Neuronal stem cell (in vitro differentiated cells): ENCODE results near the gene PAPLN.

Source experiments
- DNase-seq: peaks from one replicate; pipeline ENCODE4 v3.0.0-alpha.2; 2013; ENCODE audit warnings: low spot score
- H2AFZ ChIP-seq: one replicate; pipeline ENCODE4 v1.6.1; 2013; ENCODE audit warnings: mild to moderate bottlenecking, low read length, inconsistent platforms
- H2AK5ac ChIP-seq: 2 replicates; pipeline ENCODE4 v1.6.1; 2013; ENCODE audit warnings: low read depth, mild to moderate bottlenecking, inconsistent platforms, low read length, moderate library complexity, mixed read lengths
- H2BK120ac ChIP-seq: 2 replicates; pipeline ENCODE4 v1.6.1; 2013; ENCODE audit warnings: low read depth, mild to moderate bottlenecking, inconsistent platforms, low read length, moderate library complexity, mixed read lengths
- H2BK12ac ChIP-seq: one replicate; pipeline ENCODE4 v1.6.1; 2013; ENCODE audit warnings: low read length, inconsistent platforms
- H2BK15ac ChIP-seq: 2 replicates; pipeline ENCODE4 v1.6.1; 2013; ENCODE audit warnings: mild to moderate bottlenecking, low read length, inconsistent platforms, mixed read lengths
- H2BK5ac ChIP-seq: one replicate; pipeline ENCODE4 v1.6.1; 2013; ENCODE audit warnings: inconsistent platforms, mild to moderate bottlenecking, low read length, moderate library complexity
- H3K14ac ChIP-seq: one replicate; pipeline ENCODE4 v1.6.1; 2013; ENCODE audit warnings: low read length, inconsistent platforms
- H3K18ac ChIP-seq: 2 replicates; pipeline ENCODE4 v1.6.1; 2013; ENCODE audit warnings: low read length, inconsistent platforms
- H3K23ac ChIP-seq: 2 replicates; pipeline ENCODE4 v1.6.1; 2013; ENCODE audit warnings: low read depth, mild to moderate bottlenecking, mixed read lengths, low read length, inconsistent platforms; ENCODE audit not compliant: poor library complexity
- H3K27ac ChIP-seq: replicated peaks from 3 replicates; pipeline ENCODE4 v1.5.1; 2013; ENCODE audit warnings: low read length, inconsistent platforms
- H3K27me3 ChIP-seq, 3 experiments: 2 replicates each; pipeline ENCODE4 v1.6.1; 2013; ENCODE audit warnings: low read length in 3 of 3, mild to moderate bottlenecking in 2 of 3, inconsistent platforms in 1 of 3, low read depth in 1 of 3, mixed read lengths in 1 of 3, moderate library complexity in 1 of 3; ENCODE audit not compliant: control insufficient read depth in 3 of 3, insufficient read depth in 3 of 3
- H3K36me3 ChIP-seq, 2 donors: replicated peaks in 1 of 2; 2 replicates each; pipeline ENCODE4 v1.6.1; 2013; ENCODE audit warnings: low read length in 2 of 2; ENCODE audit not compliant: control insufficient read depth in 2 of 2, insufficient read depth in 2 of 2
- H3K4ac ChIP-seq: 2 replicates; pipeline ENCODE4 v1.6.1; 2013; ENCODE audit warnings: inconsistent platforms, mild to moderate bottlenecking, low read length, moderate library complexity
- H3K4me1 ChIP-seq, 2 donors: 1 replicate in 1 of 2; 2 replicates in 1 of 2; pipeline ENCODE4 v1.6.1; 2013; ENCODE audit warnings: low read length in 2 of 2, low read depth in 1 of 2; ENCODE audit not compliant: control insufficient read depth in 2 of 2, insufficient read depth in 1 of 2
- H3K4me2 ChIP-seq: one replicate; pipeline ENCODE4 v1.6.1; 2013; ENCODE audit warnings: mild to moderate bottlenecking, low read length, inconsistent platforms; ENCODE audit not compliant: insufficient read depth, poor library complexity, severe bottlenecking
- H3K4me3 ChIP-seq, 2 donors: 2 replicates each; pipeline ENCODE4 v1.5.1; 2013; ENCODE audit warnings: low read length in 2 of 2, mild to moderate bottlenecking in 2 of 2, inconsistent platforms in 1 of 2, moderate library complexity in 1 of 2
- H3K79me1 ChIP-seq: one replicate; pipeline ENCODE4 v1.6.1; 2013; ENCODE audit warnings: low read depth, mild to moderate bottlenecking, inconsistent platforms, low read length, moderate library complexity
- H3K9ac ChIP-seq: one replicate; pipeline ENCODE4 v1.6.1; 2013; ENCODE audit warnings: mild to moderate bottlenecking, low read depth, low read length, inconsistent platforms; ENCODE audit not compliant: poor library complexity
- H3K9me3 ChIP-seq, 2 donors: replicated peaks in 1 of 2; 2 replicates each; pipeline versions ENCODE3 to v1.6.1; 2013; ENCODE audit warnings: low read length in 2 of 2, mild to moderate bottlenecking in 2 of 2, inconsistent platforms in 1 of 2, low read depth in 1 of 2, mixed read lengths in 1 of 2, moderate library complexity in 1 of 2; ENCODE audit not compliant: control insufficient read depth in 2 of 2, insufficient read depth in 1 of 2
- H4K8ac ChIP-seq: one replicate; pipeline ENCODE4 v1.6.1; 2013; ENCODE audit warnings: low read depth, mild to moderate bottlenecking, inconsistent platforms, low read length, moderate library complexity
- H4K91ac ChIP-seq: one replicate; pipeline ENCODE4 v1.6.1; 2013; ENCODE audit warnings: low read length, low read depth, mild to moderate bottlenecking, inconsistent platforms; ENCODE audit not compliant: poor library complexity
- WGBS, 2 donors: extraction: QIAGEN DNeasy Blood & Tissue Kit; methylation state at CpG; one replicate each; pipeline ENCODE4 v1.1.7; 2013; ENCODE audit warnings: missing lambda C conversion rate in 2 of 2, mixed read lengths in 1 of 2; ENCODE audit not compliant: insufficient read length in 2 of 2, insufficient replicate concordance in 1 of 2; ENCODE audit errors: extremely low coverage in 2 of 2; 5-methylcytosine and 5-hydroxymethylcytosine counted together

PAPLN gene

GRCh38 chr14:73251516-73252215 is 14.4 kb downstream of the PAPLN start:
- peak overlapping the region; percentile 43 for H3K23ac ChIP-seq
- peak overlapping the region; percentile 48 for H3K18ac ChIP-seq
- no peak overlapping the region for H2BK15ac ChIP-seq
- H3K27me3 ChIP-seq = no peaks in the 10 kb centered on the region
- H4K91ac ChIP-seq = no peak overlapping the region
- peak overlapping the region; percentile 44 for H3K9ac ChIP-seq
- H4K8ac ChIP-seq = no peak overlapping the region
- H2AK5ac ChIP-seq = peak overlapping the region; percentile 56
- H3K36me3 ChIP-seq = peaks cover 0 to 19% of the 10 kb centered on the region in 2 donors
- no peak overlapping the region for H3K4ac ChIP-seq
- no peak overlapping the region for H3K4me2 ChIP-seq
- DNase-seq = no peak
- peaks cover 0 to 6% of the 10 kb centered on the region in 2 donors for H3K4me1 ChIP-seq
- no peak overlapping the region for H3K27ac ChIP-seq
- no peak overlapping the region for H2BK5ac ChIP-seq
- no peak overlapping the region for H2BK120ac ChIP-seq
- H3K14ac ChIP-seq = peak overlapping the region; percentile 71
- WGBS, 2 donors = no CpG with 5 or more reads among the region's 30 CpGs
- no peak overlapping the region for H2BK12ac ChIP-seq
- no peak overlapping the region for H2AFZ ChIP-seq
- peaks cover 0 to 2% of the 10 kb centered on the region in 2 donors for H3K9me3 ChIP-seq
- peaks cover 12% of the 10 kb centered on the region for H3K79me1 ChIP-seq
- H3K4me3 ChIP-seq = no peak overlapping the region

- H3K9ac ChIP-seq = no peak overlapping the region
- no peak overlapping the region for H2BK15ac ChIP-seq
- no peak overlapping the region for H2BK120ac ChIP-seq
- no peak overlapping the region for H3K4me2 ChIP-seq
- no peak overlapping the region for H3K4ac ChIP-seq
- H3K27me3 ChIP-seq = no peaks in the 10 kb centered on the region
- WGBS, 2 donors = no CpG with 5 or more reads among the region's 29 CpGs
- H3K14ac ChIP-seq = peak overlapping the region; percentile 12
- H3K79me1 ChIP-seq = peaks cover 8% of the 10 kb centered on the region
- peak overlapping the region; percentile 51 for H3K18ac ChIP-seq
- peak overlapping the region; percentile 81 for H3K23ac ChIP-seq
- peaks cover 0 to 17% of the 10 kb centered on the region in 2 donors for H3K36me3 ChIP-seq
- peak overlapping the region; percentile 6 for H4K91ac ChIP-seq
- H3K9me3 ChIP-seq = peaks cover 0 to 2% of the 10 kb centered on the region in 2 donors
- no peak overlapping the region for H2BK5ac ChIP-seq
- peak overlapping the region; percentile 14 for H2AK5ac ChIP-seq
- peaks cover 0 to 6% of the 10 kb centered on the region in 2 donors for H3K4me1 ChIP-seq
- H4K8ac ChIP-seq = no peak overlapping the region
- no peak overlapping the region for H3K4me3 ChIP-seq
- H3K27ac ChIP-seq = no peak overlapping the region
- DNase-seq = no peak
- H2AFZ ChIP-seq = no peak overlapping the region
- H2BK12ac ChIP-seq = no peak overlapping the region
These were observed 15.4 kb downstream of the PAPLN start for GRCh38 chr14:73252491-73253322.

GRCh38 chr14:73253323-73253610 is 16.0 kb downstream of the PAPLN start:
- no peak overlapping the region for H2BK120ac ChIP-seq
- peak overlapping the region; percentile 17 for H3K23ac ChIP-seq

GRCh38 chr14:73253721-73254120 is 16.4 kb downstream of the PAPLN start:
- H3K36me3 ChIP-seq = peaks cover 0 to 17% of the 10 kb centered on the region in 2 donors
- peak overlapping the region; percentile 61 for H2AK5ac ChIP-seq
- WGBS, 2 donors = no CpG with 5 or more reads among the region's 12 CpGs
- H4K8ac ChIP-seq = no peak overlapping the region
- no peak overlapping the region for H2BK5ac ChIP-seq
- peak overlapping the region; percentile 71 for H3K14ac ChIP-seq
- no peak overlapping the region for H3K27ac ChIP-seq
- no peak overlapping the region for H4K91ac ChIP-seq
- H2AFZ ChIP-seq = no peak overlapping the region
- H3K4ac ChIP-seq = no peak overlapping the region
- H2BK15ac ChIP-seq = no peak overlapping the region
- H3K4me2 ChIP-seq = no peak overlapping the region
- no peak for DNase-seq
- no peak overlapping the region for H3K23ac ChIP-seq
- H3K9me3 ChIP-seq = peaks cover 0 to 2% of the 10 kb centered on the region in 2 donors
- no peak overlapping the region for H3K4me3 ChIP-seq
- H3K18ac ChIP-seq = no peak overlapping the region
- no peak overlapping the region for H2BK120ac ChIP-seq
- H3K79me1 ChIP-seq = peaks cover 6% of the 10 kb centered on the region
- H2BK12ac ChIP-seq = no peak overlapping the region
- no peak overlapping the region for H3K9ac ChIP-seq
- H3K27me3 ChIP-seq = no peaks in the 10 kb centered on the region
- peaks cover 0 to 6% of the 10 kb centered on the region in 2 donors for H3K4me1 ChIP-seq

More at GRCh38 chr14:73253323-73253610, 16.0 kb downstream of the PAPLN start:
- Histone ChIP-seq H2BK15ac (no peak overlapping the region), H2BK5ac (no peak overlapping the region), H3K4me2 (no peak overlapping the region), H3K4me1 (peaks cover 0 to 6% of the 10 kb centered on the region in 2 donors), H3K27ac (no peak overlapping the region), H3K9me3 (peaks cover 0 to 2% of the 10 kb centered on the region in 2 donors), H3K36me3 (peaks cover 0 to 17% of the 10 kb centered on the region in 2 donors), H4K8ac (no peak overlapping the region), H3K79me1 (peaks cover 6% of the 10 kb centered on the region), H2AK5ac (peak overlapping the region; percentile 14), H2AFZ (no peak overlapping the region), H3K18ac (peak overlapping the region; percentile 35), H2BK12ac (no peak overlapping the region), H3K14ac (peak overlapping the region; percentile 71), H3K9ac (no peak overlapping the region), H3K4me3 (no peak overlapping the region), H4K91ac (no peak overlapping the region), H3K4ac (no peak overlapping the region), H3K27me3 (no peaks in the 10 kb centered on the region)
- no peak for DNase-seq
- WGBS, 2 donors = no CpG with 5 or more reads among the region's 10 CpGs
